ENCODE results near the gene INHBC. TPM values are rescaled to one million over a fixed set of nuclear protein-coding genes. Genes with fewer than 3 reads are reported as not detected.
"Not testable (repeated sequence)": the region's sequence is repeated elsewhere in the genome, so short reads cannot be mapped to it uniquely, and the experiment has no call there.

INHBC gene
- polyA plus RNA-seq, 2 donors, result 0.01 TPM; not detected in 1

DNA sequence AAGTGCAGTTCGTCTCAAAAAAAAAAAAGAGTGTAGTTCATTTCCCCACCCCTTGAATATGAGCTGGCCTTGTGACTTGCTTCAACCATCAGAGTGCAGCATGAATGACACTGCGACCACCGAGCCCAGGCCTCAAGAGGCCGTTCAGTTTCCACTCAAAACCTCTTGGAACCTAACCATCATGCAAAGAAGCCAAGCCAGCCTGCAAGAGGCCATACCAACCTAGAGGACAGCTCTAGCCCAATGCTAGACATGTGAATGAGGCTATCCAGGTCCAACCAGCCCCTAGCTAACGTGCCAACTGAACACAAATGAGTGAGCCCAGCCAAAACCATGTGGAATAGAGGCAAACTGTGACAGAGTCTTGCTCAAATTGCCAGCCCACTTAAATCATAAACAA lies 33.4 kb upstream of the INHBC start:
- WGBS, 2 donors, result 65 to 77% methylated on average over 5 of the region's 5 CpGs

DNA sequence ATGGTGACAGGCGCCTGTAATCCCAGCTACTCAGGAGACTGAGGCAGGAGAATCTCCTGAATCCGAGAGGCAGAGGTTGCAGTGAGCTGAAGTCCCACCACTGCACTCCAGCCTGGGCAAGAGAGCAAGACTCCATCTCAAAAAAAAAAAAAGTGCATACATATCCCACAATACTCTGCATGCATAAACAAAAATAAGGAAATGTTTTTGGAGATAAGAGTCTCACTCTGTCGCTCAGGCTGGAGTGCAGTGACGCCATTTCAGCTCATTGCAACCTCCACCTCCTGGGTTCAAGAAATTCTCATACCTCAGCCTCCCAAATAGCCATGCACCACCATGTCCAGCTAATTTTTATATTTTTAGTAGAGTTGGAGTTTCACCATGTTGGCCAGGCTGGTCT lies 32.4 kb upstream of the INHBC start:
- not testable (repeated sequence) for H3K4me1 ChIP-seq (ENCODE audit: control insufficient read depth in 2 of 2, insufficient read depth in 2 of 2, low read length in 1 of 2); H3K9me3 ChIP-seq (ENCODE audit: control insufficient read depth in 2 of 2, insufficient read depth in 1 of 2, low read depth in 1 of 2, low read length in 1 of 2); H3K36me3 ChIP-seq (ENCODE audit: control insufficient read depth in 2 of 2, insufficient read depth in 2 of 2, low read length in 1 of 2); H3K27ac ChIP-seq (ENCODE audit: low read depth in 2 of 2, low read length in 1 of 2); H3K27me3 ChIP-seq (ENCODE audit: control insufficient read depth in 1 of 2, insufficient read depth in 2 of 2, low read length in 2 of 2); H3K4me3 ChIP-seq (ENCODE audit: low read depth in 1 of 2, low read length in 2 of 2)
- 96% methylated on average over 4 of the region's 4 CpGs for WGBS, 2 donors

More for the DNA sequence above, 33.4 kb upstream of the INHBC start:
- Histone ChIP-seq H3K27me3 (ENCODE audit: control insufficient read depth in 1 of 2, insufficient read depth in 2 of 2, low read length in 2 of 2) (no peaks in the 10 kb centered on the region), H3K4me1 (ENCODE audit: control insufficient read depth in 2 of 2, insufficient read depth in 2 of 2, low read length in 1 of 2) (no peaks in the 10 kb centered on the region), H3K36me3 (ENCODE audit: control insufficient read depth in 2 of 2, insufficient read depth in 2 of 2, low read length in 1 of 2) (no peaks in the 10 kb centered on the region), H3K4me3 (ENCODE audit: low read depth in 1 of 2, low read length in 2 of 2) (no peak overlapping the region), H3K27ac (ENCODE audit: low read depth in 2 of 2, low read length in 1 of 2) (no peak overlapping the region), H3K9me3 (ENCODE audit: control insufficient read depth in 2 of 2, insufficient read depth in 1 of 2, low read depth in 1 of 2, low read length in 1 of 2) (no peaks in the 10 kb centered on the region)

DNA sequence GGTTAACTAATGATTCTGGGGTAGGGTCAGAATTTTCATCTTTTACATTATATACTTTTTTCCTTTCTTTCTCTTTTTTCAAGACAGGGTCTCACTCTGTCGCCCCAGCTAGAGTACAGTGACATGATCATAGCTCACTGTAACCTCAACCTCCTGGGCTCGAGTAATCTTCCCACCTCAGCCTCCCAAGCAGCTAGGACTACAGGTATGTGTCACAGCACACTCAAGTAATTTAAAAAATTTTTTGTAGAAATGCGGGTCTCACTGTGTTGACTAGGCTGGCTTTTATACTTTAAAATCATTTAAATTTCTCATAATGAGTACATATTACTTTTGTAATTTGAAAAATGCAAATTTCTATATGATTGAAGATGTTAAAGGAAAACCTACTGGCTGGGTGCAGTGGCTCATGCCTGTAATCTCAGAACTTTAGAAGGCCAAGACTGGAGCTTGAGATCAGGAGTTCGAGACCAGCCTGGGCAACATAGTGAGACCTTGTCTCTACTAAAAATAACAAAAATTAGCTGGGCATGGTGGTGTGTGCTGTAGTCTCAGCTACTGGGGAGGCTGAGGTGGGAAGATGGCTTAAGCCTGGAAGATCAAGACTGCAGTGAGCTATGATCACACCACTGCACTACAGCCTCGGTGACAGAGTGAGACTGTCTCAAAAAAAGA lies 29.5 kb upstream of the INHBC start:
- no peaks in the 10 kb centered on the region for H3K9me3 ChIP-seq (ENCODE audit: control insufficient read depth in 2 of 2, insufficient read depth in 1 of 2, low read depth in 1 of 2, low read length in 1 of 2)
- no peak overlapping the region for H3K4me3 ChIP-seq (ENCODE audit: low read depth in 1 of 2, low read length in 2 of 2)
- H3K36me3 ChIP-seq (ENCODE audit: control insufficient read depth in 2 of 2, insufficient read depth in 2 of 2, low read length in 1 of 2), result no peaks in the 10 kb centered on the region
- 89 to 95% methylated on average over 5 of the region's 5 CpGs for WGBS, 2 donors
- H3K27ac ChIP-seq (ENCODE audit: low read depth in 2 of 2, low read length in 1 of 2), result no peak overlapping the region
- H3K4me1 ChIP-seq (ENCODE audit: control insufficient read depth in 2 of 2, insufficient read depth in 2 of 2, low read length in 1 of 2), result no peaks in the 10 kb centered on the region
- H3K27me3 ChIP-seq (ENCODE audit: control insufficient read depth in 1 of 2, insufficient read depth in 2 of 2, low read length in 2 of 2), result no peaks in the 10 kb centered on the region

DNA sequence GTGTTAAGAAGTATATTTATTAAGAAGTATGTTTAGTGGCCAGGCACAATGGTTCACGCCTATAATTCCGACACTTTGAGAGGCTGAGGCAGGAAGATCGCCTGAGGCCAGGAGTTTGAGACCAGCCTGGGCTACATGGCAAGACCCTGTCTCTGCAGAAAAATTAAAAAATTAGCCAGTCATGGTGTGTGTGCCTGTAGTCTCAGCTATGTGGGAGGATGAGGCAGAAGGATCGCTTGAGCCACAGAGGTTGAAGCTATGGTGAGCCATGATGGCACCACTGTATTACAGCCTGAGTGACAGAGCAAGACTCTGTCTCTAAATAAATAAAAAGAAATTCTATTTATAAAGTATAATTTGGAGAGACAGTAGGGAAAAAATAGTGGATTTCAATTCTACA lies 24.1 kb upstream of the INHBC start:
- H3K36me3 ChIP-seq (ENCODE audit: control insufficient read depth in 2 of 2, insufficient read depth in 2 of 2, low read length in 1 of 2), result no peaks in the 10 kb centered on the region
- H3K4me1 ChIP-seq (ENCODE audit: control insufficient read depth in 2 of 2, insufficient read depth in 2 of 2, low read length in 1 of 2), result no peaks in the 10 kb centered on the region
- WGBS, 2 donors, result 96 to 99% methylated on average over 4 of the region's 4 CpGs
- H3K9me3 ChIP-seq (ENCODE audit: control insufficient read depth in 2 of 2, insufficient read depth in 1 of 2, low read depth in 1 of 2, low read length in 1 of 2), result no peaks in the 10 kb centered on the region
- H3K4me3 ChIP-seq (ENCODE audit: low read depth in 1 of 2, low read length in 2 of 2), result no peak overlapping the region
- no peaks in the 10 kb centered on the region for H3K27me3 ChIP-seq (ENCODE audit: control insufficient read depth in 1 of 2, insufficient read depth in 2 of 2, low read length in 2 of 2)
- no peak overlapping the region for H3K27ac ChIP-seq (ENCODE audit: low read depth in 2 of 2, low read length in 1 of 2)

DNA sequence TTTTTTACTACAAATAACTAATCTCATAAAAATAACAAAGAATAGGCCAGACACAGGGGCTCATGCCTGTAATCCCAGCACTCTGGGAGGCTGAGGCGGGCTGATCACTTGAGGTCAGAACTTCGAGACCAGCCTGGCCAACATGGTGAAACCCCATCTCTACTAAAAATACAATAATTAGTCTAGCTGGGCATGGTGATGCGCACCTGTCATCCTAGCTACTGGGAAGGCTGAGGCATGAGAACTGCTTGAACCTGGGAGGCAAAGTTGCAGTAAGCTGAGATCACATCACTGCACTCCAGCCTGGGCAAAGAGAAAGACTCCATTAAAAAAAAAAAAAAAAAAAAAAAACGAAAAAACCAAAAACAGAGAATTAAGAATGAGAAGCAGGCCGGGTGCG lies 20.4 kb upstream of the INHBC start:
- H3K27me3 ChIP-seq (ENCODE audit: control insufficient read depth in 1 of 2, insufficient read depth in 2 of 2, low read length in 2 of 2); H3K27ac ChIP-seq (ENCODE audit: low read depth in 2 of 2, low read length in 1 of 2); H3K36me3 ChIP-seq (ENCODE audit: control insufficient read depth in 2 of 2, insufficient read depth in 2 of 2, low read length in 1 of 2); H3K4me3 ChIP-seq (ENCODE audit: low read depth in 1 of 2, low read length in 2 of 2); H3K9me3 ChIP-seq (ENCODE audit: control insufficient read depth in 2 of 2, insufficient read depth in 1 of 2, low read depth in 1 of 2, low read length in 1 of 2); H3K4me1 ChIP-seq (ENCODE audit: control insufficient read depth in 2 of 2, insufficient read depth in 2 of 2, low read length in 1 of 2): not testable (repeated sequence)
- WGBS, 2 donors, result 87 to 91% methylated on average over 6 of the region's 6 CpGs

DNA sequence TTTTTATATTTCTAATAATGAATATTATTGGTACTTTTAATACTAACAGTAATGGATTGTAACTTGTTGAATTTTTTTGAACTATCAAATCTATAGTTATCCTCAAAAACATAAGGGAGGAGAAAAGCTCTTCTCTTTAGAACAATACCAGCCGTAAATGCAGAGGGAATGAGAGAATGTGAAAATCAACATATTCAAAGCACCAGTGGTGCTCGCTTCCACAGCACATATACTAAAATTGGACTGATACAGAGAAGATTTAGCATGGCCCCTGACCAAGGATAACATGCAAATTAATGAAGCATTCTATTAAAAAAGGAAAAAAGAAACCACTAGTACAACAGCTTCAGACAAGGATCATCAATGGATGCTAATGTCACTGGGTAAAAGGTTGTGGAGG lies 19.5 kb upstream of the INHBC start:
- no peaks in the 10 kb centered on the region for H3K27me3 ChIP-seq (ENCODE audit: control insufficient read depth in 1 of 2, insufficient read depth in 2 of 2, low read length in 2 of 2)
- no peak overlapping the region for H3K4me3 ChIP-seq (ENCODE audit: low read depth in 1 of 2, low read length in 2 of 2)
- H3K9me3 ChIP-seq (ENCODE audit: control insufficient read depth in 2 of 2, insufficient read depth in 1 of 2, low read depth in 1 of 2, low read length in 1 of 2), result no peaks in the 10 kb centered on the region
- WGBS, 2 donors, result 88 to 92% methylated on average over 2 of the region's 2 CpGs
- H3K36me3 ChIP-seq (ENCODE audit: control insufficient read depth in 2 of 2, insufficient read depth in 2 of 2, low read length in 1 of 2), result no peaks in the 10 kb centered on the region
- no peak overlapping the region for H3K27ac ChIP-seq (ENCODE audit: low read depth in 2 of 2, low read length in 1 of 2)
- no peaks in the 10 kb centered on the region for H3K4me1 ChIP-seq (ENCODE audit: control insufficient read depth in 2 of 2, insufficient read depth in 2 of 2, low read length in 1 of 2)

DNA sequence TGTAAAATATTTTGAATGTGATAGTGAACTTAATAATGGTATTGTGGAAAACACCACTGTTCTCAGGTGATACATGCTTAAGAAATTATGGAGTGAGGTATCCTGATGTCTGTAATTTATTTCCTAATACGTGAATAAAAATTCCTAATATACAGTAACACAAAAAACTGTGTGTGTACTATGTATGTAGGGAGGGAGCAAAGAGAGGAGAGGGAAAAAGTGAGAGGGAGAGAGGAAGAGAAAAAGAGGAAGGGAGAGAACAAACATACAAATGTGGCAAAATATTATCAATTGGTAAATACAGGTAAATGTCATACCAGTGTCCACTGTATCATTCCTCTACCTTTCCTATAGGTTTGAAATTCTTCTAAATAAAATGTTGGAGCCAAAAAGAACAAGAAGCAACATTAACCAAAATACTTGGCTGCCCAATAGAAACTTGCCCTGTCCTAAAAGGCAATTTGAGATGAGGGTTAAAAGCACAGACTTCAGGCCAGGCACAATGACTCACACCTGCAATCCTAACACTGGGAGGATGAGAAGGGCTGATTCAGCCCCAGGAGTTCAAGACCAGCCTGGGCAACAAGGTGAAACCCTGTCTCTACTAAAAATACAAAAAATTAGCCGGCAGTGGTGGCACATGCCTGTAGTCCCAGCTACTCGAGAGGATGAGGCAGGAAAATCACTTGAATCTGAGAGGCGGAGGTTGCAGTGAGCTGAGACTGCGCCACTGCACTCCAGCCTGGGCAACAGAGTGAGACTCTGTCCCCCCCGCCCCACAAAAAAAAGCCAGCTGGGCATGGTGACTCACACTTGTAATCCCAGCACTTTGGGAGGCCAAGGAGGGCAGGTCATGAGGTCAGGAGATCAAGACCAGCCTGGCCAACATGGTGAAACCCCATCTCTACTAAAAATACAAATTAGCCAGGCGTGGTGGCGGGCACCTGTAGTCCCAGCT lies 18.3 kb upstream of the INHBC start:
- 91 to 92% methylated on average over 8 of the region's 8 CpGs for WGBS, 2 donors
- Histone ChIP-seq H3K4me1 (ENCODE audit: control insufficient read depth in 2 of 2, insufficient read depth in 2 of 2, low read length in 1 of 2) (no peaks in the 10 kb centered on the region), H3K9me3 (ENCODE audit: control insufficient read depth in 2 of 2, insufficient read depth in 1 of 2, low read depth in 1 of 2, low read length in 1 of 2) (no peaks in the 10 kb centered on the region), H3K27ac (ENCODE audit: low read depth in 2 of 2, low read length in 1 of 2) (no peak overlapping the region), H3K27me3 (ENCODE audit: control insufficient read depth in 1 of 2, insufficient read depth in 2 of 2, low read length in 2 of 2) (no peaks in the 10 kb centered on the region), H3K4me3 (ENCODE audit: low read depth in 1 of 2, low read length in 2 of 2) (no peak overlapping the region), H3K36me3 (ENCODE audit: control insufficient read depth in 2 of 2, insufficient read depth in 2 of 2, low read length in 1 of 2) (no peaks in the 10 kb centered on the region)

DNA sequence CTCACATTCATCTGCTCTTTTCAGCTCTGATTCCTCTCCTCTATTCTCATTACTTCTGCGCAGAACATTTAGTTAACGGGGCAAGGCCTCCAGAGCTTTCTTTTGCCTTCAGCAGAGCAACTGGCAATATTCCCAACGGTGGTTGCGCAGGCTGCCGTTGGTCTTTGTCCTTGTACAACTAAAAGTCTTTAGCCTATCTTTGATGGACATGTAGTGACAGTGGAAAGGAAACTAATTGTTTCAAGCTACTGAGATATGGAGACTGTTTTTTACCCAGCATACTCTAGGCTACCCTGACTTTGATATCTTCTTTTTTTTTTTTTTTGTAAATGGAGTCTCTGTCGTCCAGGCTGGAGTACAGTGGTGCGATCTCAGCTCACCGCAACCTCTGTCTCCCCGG lies 16.3 kb upstream of the INHBC start:
- Histone ChIP-seq H3K4me3 (ENCODE audit: low read depth in 1 of 2, low read length in 2 of 2) (no peak overlapping the region), H3K9me3 (ENCODE audit: control insufficient read depth in 2 of 2, insufficient read depth in 1 of 2, low read depth in 1 of 2, low read length in 1 of 2) (no peaks in the 10 kb centered on the region), H3K4me1 (ENCODE audit: control insufficient read depth in 2 of 2, insufficient read depth in 2 of 2, low read length in 1 of 2) (no peaks in the 10 kb centered on the region), H3K27me3 (ENCODE audit: control insufficient read depth in 1 of 2, insufficient read depth in 2 of 2, low read length in 2 of 2) (no peaks in the 10 kb centered on the region), H3K36me3 (ENCODE audit: control insufficient read depth in 2 of 2, insufficient read depth in 2 of 2, low read length in 1 of 2) (peaks cover 0 to 2% of the 10 kb centered on the region in 2 donors), H3K27ac (ENCODE audit: low read depth in 2 of 2, low read length in 1 of 2) (no peak overlapping the region)
- WGBS, 2 donors, result 81 to 92% methylated on average over 9 of the region's 9 CpGs

DNA sequence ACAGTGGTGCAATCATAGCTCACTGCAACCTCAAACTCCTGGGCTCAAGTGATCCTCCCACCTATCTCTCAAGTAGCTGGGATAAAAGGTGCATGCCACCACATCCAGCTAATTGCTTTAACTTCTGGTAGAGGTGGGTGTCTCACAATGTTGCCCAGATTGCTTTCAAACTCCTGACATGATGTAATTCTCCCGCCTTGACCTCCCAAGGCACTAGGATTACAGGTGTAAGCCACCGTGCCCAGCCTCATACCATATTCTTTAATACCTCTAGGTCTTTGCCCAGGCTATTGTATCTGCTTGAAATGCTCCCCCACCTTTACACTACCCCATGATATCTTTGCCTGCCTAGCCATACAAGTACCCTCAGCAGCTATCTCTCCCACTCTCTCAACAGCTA lies 15.1 kb upstream of the INHBC start:
- Histone ChIP-seq H3K36me3 (ENCODE audit: control insufficient read depth in 2 of 2, insufficient read depth in 2 of 2, low read length in 1 of 2) (peaks cover 0 to 2% of the 10 kb centered on the region in 2 donors), H3K4me1 (ENCODE audit: control insufficient read depth in 2 of 2, insufficient read depth in 2 of 2, low read length in 1 of 2) (no peaks in the 10 kb centered on the region), H3K9me3 (ENCODE audit: control insufficient read depth in 2 of 2, insufficient read depth in 1 of 2, low read depth in 1 of 2, low read length in 1 of 2) (no peaks in the 10 kb centered on the region), H3K4me3 (ENCODE audit: low read depth in 1 of 2, low read length in 2 of 2) (no peak overlapping the region), H3K27ac (ENCODE audit: low read depth in 2 of 2, low read length in 1 of 2) (no peak overlapping the region), H3K27me3 (ENCODE audit: control insufficient read depth in 1 of 2, insufficient read depth in 2 of 2, low read length in 2 of 2) (no peaks in the 10 kb centered on the region)
- WGBS, 2 donors, result 95 to 100% methylated on average over 2 of the region's 2 CpGs
